8988T (cell line): Measurements from ENCODE around the gene ZBTB38.

Experiments
- DNase-seq: peaks from one replicate; pipeline ENCODE4 v3.0.0; 2011

The ZBTB38 gene

GRCh38 chr3:141368925-141369794, 856 bp downstream of the ZBTB38 start:
- no peak for DNase-seq

GRCh38 chr3:141370065-141370533, 1.8 kb downstream of the ZBTB38 start:
- DNase-seq, result no peak

- no peak for DNase-seq
Measured at GRCh38 chr3:141371882-141372281, 3.6 kb downstream of the ZBTB38 start.

GRCh38 chr3:141372656-141373055, 4.4 kb downstream of the ZBTB38 start:
- no peak for DNase-seq

- DNase-seq, result no peak
Measured at GRCh38 chr3:141373232-141373631, 4.9 kb downstream of the ZBTB38 start.

GRCh38 chr3:141373768-141374526, 5.6 kb downstream of the ZBTB38 start:
- no peak for DNase-seq

- no peak for DNase-seq
Measured at GRCh38 chr3:141375381-141376301, 7.3 kb downstream of the ZBTB38 start.

GRCh38 chr3:141377377-141377776, 9.1 kb downstream of the ZBTB38 start:
- no peak for DNase-seq

GRCh38 chr3:141378556-141378955, 10.3 kb downstream of the ZBTB38 start:
- DNase-seq, result no peak

- no peak for DNase-seq
Measured at GRCh38 chr3:141379250-141379966, 11.1 kb downstream of the ZBTB38 start.

GRCh38 chr3:141380279-141380678, 12.0 kb downstream of the ZBTB38 start:
- DNase-seq, result no peak

GRCh38 chr3:141380987-141381386, 12.7 kb downstream of the ZBTB38 start:
- no peak for DNase-seq

- DNase-seq, result no peak
Measured at GRCh38 chr3:141382571-141382970, 14.3 kb downstream of the ZBTB38 start.

- DNase-seq, result no peak
Measured at GRCh38 chr3:141383555-141384129, 15.3 kb downstream of the ZBTB38 start.

GRCh38 chr3:141384157-141384556, 15.9 kb downstream of the ZBTB38 start:
- DNase-seq, result no peak

- no peak for DNase-seq
Measured at GRCh38 chr3:141384575-141384974, 16.3 kb downstream of the ZBTB38 start.

- no peak for DNase-seq
Measured at GRCh38 chr3:141385406-141386125, 17.3 kb downstream of the ZBTB38 start.

GRCh38 chr3:141386126-141386488, 17.8 kb downstream of the ZBTB38 start:
- DNase-seq, result no peak

GRCh38 chr3:141386611-141387111, 18.4 kb downstream of the ZBTB38 start:
- no peak for DNase-seq

- no peak for DNase-seq
Measured at GRCh38 chr3:141387516-141387915, 19.2 kb downstream of the ZBTB38 start.

- DNase-seq, result no peak
Measured at GRCh38 chr3:141388395-141388794, 20.1 kb downstream of the ZBTB38 start.
